Measurements from ENCODE around the gene GRID1.
A peak's percentile ranks its signal among the peaks of the same experiment; 100 is the strongest.

GRID1 gene

GRCh38 chr10:86354761-86355540 lies 11.6 kb downstream of the GRID1 start:
- DNase-seq (ENCODE audit: low read depth, low spot score): no peak

GRCh38 chr10:86353506-86354485 lies 12.8 kb downstream of the GRID1 start:
- no peak for DNase-seq (ENCODE audit: low read depth, low spot score)

- peak; percentile 16 for DNase-seq (ENCODE audit: low read depth, low spot score)
These were observed 15.7 kb downstream of the GRID1 start for GRCh38 chr10:86350897-86351296.

GRCh38 chr10:86349940-86350630 lies 16.5 kb downstream of the GRID1 start:
- no peak for DNase-seq (ENCODE audit: low read depth, low spot score)

GRCh38 chr10:86349474-86349873 lies 17.1 kb downstream of the GRID1 start:
- DNase-seq (ENCODE audit: low read depth, low spot score): peak; percentile 74

- DNase-seq (ENCODE audit: low read depth, low spot score): peak; percentile 56
These were observed 18.0 kb downstream of the GRID1 start for GRCh38 chr10:86348321-86349210.

GRCh38 chr10:86347856-86348255 lies 18.7 kb downstream of the GRID1 start:
- no peak for DNase-seq (ENCODE audit: low read depth, low spot score)

- peak; percentile 39 for DNase-seq (ENCODE audit: low read depth, low spot score)
These were observed 19.6 kb downstream of the GRID1 start for GRCh38 chr10:86346799-86347665.

- DNase-seq (ENCODE audit: low read depth, low spot score): peak; percentile 64
These were observed 20.5 kb downstream of the GRID1 start for GRCh38 chr10:86345859-86346798.

GRCh38 chr10:86345296-86345858 lies 21.2 kb downstream of the GRID1 start:
- DNase-seq (ENCODE audit: low read depth, low spot score): no peak

GRCh38 chr10:86344714-86345161 lies 21.9 kb downstream of the GRID1 start:
- no peak for DNase-seq (ENCODE audit: low read depth, low spot score)

GRCh38 chr10:86344281-86344680 lies 22.3 kb downstream of the GRID1 start:
- DNase-seq (ENCODE audit: low read depth, low spot score): no peak

- no peak for DNase-seq (ENCODE audit: low read depth, low spot score)
These were observed 22.8 kb downstream of the GRID1 start for GRCh38 chr10:86343761-86344160.

GRCh38 chr10:86342111-86342863 lies 24.3 kb downstream of the GRID1 start:
- DNase-seq (ENCODE audit: low read depth, low spot score): no peak

GRCh38 chr10:86341361-86341811 lies 25.2 kb downstream of the GRID1 start:
- no peak for DNase-seq (ENCODE audit: low read depth, low spot score)

GRCh38 chr10:86340991-86341260 lies 25.7 kb downstream of the GRID1 start:
- no peak for DNase-seq (ENCODE audit: low read depth, low spot score)

GRCh38 chr10:86340176-86340990 lies 26.2 kb downstream of the GRID1 start:
- peak; percentile 18 for DNase-seq (ENCODE audit: low read depth, low spot score)

Data from ELF-1 (cell line).